ENCODE results near the gene C1GALT1. TPM values are rescaled to one million over a fixed set of nuclear protein-coding genes. Genes with fewer than 3 reads are reported as not detected.

C1GALT1 gene
- total RNA-seq, 1 experiment from 2014 or later = 54.5 TPM

GRCh38 chr7:7254319-7254718, 72.0 kb downstream of the C1GALT1 start:
- POLR2A ChIA-PET = interaction anchor here (0.6 kb wide), 1 partner anchor 13 kb away, joined by 3 read pairs; no protein-coding TSS in a partner anchor
- Histone ChIP-seq H3K36me3 (ENCODE audit: control insufficient read depth, insufficient read depth, low read length) (no peaks in the 10 kb centered on the region), H3K4me3 (ENCODE audit: low read depth in 2 of 2, low read length in 2 of 2) (no peak overlapping the region), H3K9me3 (ENCODE audit: control insufficient read depth, insufficient read depth, low read depth, low read length) (no peaks in the 10 kb centered on the region), H3K27me3 (ENCODE audit: control insufficient read depth, insufficient read depth, low read length) (no peaks in the 10 kb centered on the region), H3K27ac (ENCODE audit: low read length) (no peak overlapping the region), H3K4me1 (ENCODE audit: control insufficient read depth, insufficient read depth, low read length) (no peaks in the 10 kb centered on the region)
- CTCF ChIA-PET = no interaction called here
- in situ Hi-C loops (cut with HindIII; ENCODE audit: low pct_unique_long_range_greater_than_20kb, low sequenced_read_pairs) (no loop called here), intact Hi-C loops (cut with micrococcal nuclease; ENCODE audit: unreplicated experiment) (no loop called here)
- TF ChIP-seq REST (IDR thresholded peaks at IDR 0.05; ENCODE audit: insufficient read depth in 1 of 2, low read depth in 2 of 2, low read length in 1 of 2) (no peak), TCF7L2 (IDR thresholded peaks at IDR 0.05; ENCODE audit: low read depth, low read length) (no peak), SIN3A (IDR thresholded peaks at IDR 0.05; ENCODE audit: borderline replicate concordance, insufficient read depth, low read depth, low read length) (no peak), POLR2AphosphoS5 (IDR thresholded peaks at IDR 0.05; ENCODE audit: low read depth, low read length) (no peak)
- TF ChIP-seq, protein P1, sequence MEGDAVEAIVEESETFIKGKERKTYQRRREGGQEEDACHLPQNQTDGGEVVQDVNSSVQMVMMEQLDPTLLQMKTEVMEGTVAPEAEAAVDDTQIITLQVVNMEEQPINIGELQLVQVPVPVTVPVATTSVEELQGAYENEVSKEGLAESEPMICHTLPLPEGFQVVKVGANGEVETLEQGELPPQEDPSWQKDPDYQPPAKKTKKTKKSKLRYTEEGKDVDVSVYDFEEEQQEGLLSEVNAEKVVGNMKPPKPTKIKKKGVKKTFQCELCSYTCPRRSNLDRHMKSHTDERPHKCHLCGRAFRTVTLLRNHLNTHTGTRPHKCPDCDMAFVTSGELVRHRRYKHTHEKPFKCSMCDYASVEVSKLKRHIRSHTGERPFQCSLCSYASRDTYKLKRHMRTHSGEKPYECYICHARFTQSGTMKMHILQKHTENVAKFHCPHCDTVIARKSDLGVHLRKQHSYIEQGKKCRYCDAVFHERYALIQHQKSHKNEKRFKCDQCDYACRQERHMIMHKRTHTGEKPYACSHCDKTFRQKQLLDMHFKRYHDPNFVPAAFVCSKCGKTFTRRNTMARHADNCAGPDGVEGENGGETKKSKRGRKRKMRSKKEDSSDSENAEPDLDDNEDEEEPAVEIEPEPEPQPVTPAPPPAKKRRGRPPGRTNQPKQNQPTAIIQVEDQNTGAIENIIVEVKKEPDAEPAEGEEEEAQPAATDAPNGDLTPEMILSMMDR (IDR thresholded peaks at IDR 0.05) = no peak
- no TSS peak for BruUV-seq (replicated peaks)
- ATAC-seq = no peak
- no peak for DNase-seq (ENCODE audit: low read depth, low spot score)

- Histone ChIP-seq H3K36me3 (ENCODE audit: control insufficient read depth, insufficient read depth, low read length) (no peaks in the 10 kb centered on the region), H3K4me1 (ENCODE audit: control insufficient read depth, insufficient read depth, low read length) (no peaks in the 10 kb centered on the region), H3K9me3 (ENCODE audit: control insufficient read depth, insufficient read depth, low read depth, low read length) (no peaks in the 10 kb centered on the region), H3K4me3 (ENCODE audit: low read depth in 2 of 2, low read length in 2 of 2) (no peak overlapping the region), H3K27ac (ENCODE audit: low read length) (no peak overlapping the region), H3K27me3 (ENCODE audit: control insufficient read depth, insufficient read depth, low read length) (no peaks in the 10 kb centered on the region)
- intact Hi-C loops (cut with micrococcal nuclease; ENCODE audit: unreplicated experiment) = no loop called here
- ChIA-PET CTCF (no interaction called here), POLR2A (no interaction called here)
- TF ChIP-seq POLR2AphosphoS5 (IDR thresholded peaks at IDR 0.05; ENCODE audit: low read depth, low read length) (no peak), TCF7L2 (IDR thresholded peaks at IDR 0.05; ENCODE audit: low read depth, low read length) (no peak), REST (IDR thresholded peaks at IDR 0.05; ENCODE audit: insufficient read depth in 1 of 2, low read depth in 2 of 2, low read length in 1 of 2) (no peak), SIN3A (IDR thresholded peaks at IDR 0.05; ENCODE audit: borderline replicate concordance, insufficient read depth, low read depth, low read length) (no peak)
- TF ChIP-seq, protein P1 (IDR thresholded peaks at IDR 0.05) = no peak
- ATAC-seq (no peak), DNase-seq (ENCODE audit: low read depth, low spot score) (no peak)
- no TSS peak for BruUV-seq (replicated peaks)
- in situ Hi-C loops (cut with HindIII; ENCODE audit: low pct_unique_long_range_greater_than_20kb, low sequenced_read_pairs) = no loop called here
Observed at GRCh38 chr7:7254908-7255307, 72.6 kb downstream of the C1GALT1 start.
